Suprapubic skin (tissue), 4 donors: ENCODE results near the gene CACNG5. TPM values are rescaled to one million over a fixed set of nuclear protein-coding genes. Genes with fewer than 3 reads are reported as not detected.

Experiments used
- DNase-seq, 2 donors: peaks; one replicate each; pipeline ENCODE4 v3.0.0-alpha.2; 2019; ENCODE audit warnings: low spot score in 2 of 2
- H3K27ac ChIP-seq: fragments of 200-600 bp; sonication (generic); one replicate; pipeline ENCODE4 v1.5.1; 2019
- H3K27me3 ChIP-seq: fragments of 200-600 bp; sonication (generic); one replicate; pipeline ENCODE4 v1.5.1; 2019
- H3K36me3 ChIP-seq: fragments of 200-600 bp; sonication (generic); one replicate; pipeline ENCODE4 v1.5.1; 2019
- H3K4me1 ChIP-seq: fragments of 200-600 bp; sonication (generic); one replicate; pipeline ENCODE4 v1.5.1; 2019
- H3K4me3 ChIP-seq: fragments of 200-600 bp; sonication (generic); one replicate; pipeline ENCODE4 v1.5.1; 2019; ENCODE audit warnings: mild to moderate bottlenecking
- H3K9me3 ChIP-seq: fragments of 200-600 bp; sonication (generic); one replicate; pipeline ENCODE4 v1.5.1; 2019
- EP300 ChIP-seq: sonication (generic); formaldehyde crosslinking; IDR thresholded peaks from one replicate; pipeline ENCODE4 v1.6.1; 2017; ENCODE audit warnings: antibody characterized with exemption
- POLR2A ChIP-seq, 2 donors: fragments of 450-650 bp; IDR thresholded peaks; one replicate each; pipeline ENCODE4 v1.6.1; 2017; ENCODE audit warnings: antibody characterized with exemption in 2 of 2, mild to moderate bottlenecking in 2 of 2, moderate library complexity in 2 of 2
- POLR2AphosphoS5 ChIP-seq, 3 donors: sonication (generic); formaldehyde crosslinking; IDR thresholded peaks; one replicate each; pipeline ENCODE4 v1.6.1; 2017; ENCODE audit warnings: antibody characterized with exemption in 3 of 3
- WGBS: methylation state at CpG from one replicate; pipeline ENCODE4 v1.1.5; 2018; 5-methylcytosine and 5-hydroxymethylcytosine counted together
- total RNA-seq, 4 donors: library from RNA; depleted of rRNA; stranded (reverse); fragments of >200 nt; gene quantifications; one replicate each; pipeline ENCODE4 v1.1.0, GENCODE V29; 2016
- TF ChIP-seq, protein P1 (sequence below), 2 donors: fragments of 200-600 bp in 1 of 2; fragments of 450-650 bp in 1 of 2; sonication (generic) in 1 of 2; IDR thresholded peaks; one replicate each; pipeline ENCODE4 v1.5.1; 2016 to 2019; ENCODE audit warnings: antibody characterized with exemption in 2 of 2, mild to moderate bottlenecking in 1 of 2, moderate library complexity in 1 of 2

CACNG5 gene
- total RNA-seq, 4 donors from 2014 or later, result not detected

DNA sequence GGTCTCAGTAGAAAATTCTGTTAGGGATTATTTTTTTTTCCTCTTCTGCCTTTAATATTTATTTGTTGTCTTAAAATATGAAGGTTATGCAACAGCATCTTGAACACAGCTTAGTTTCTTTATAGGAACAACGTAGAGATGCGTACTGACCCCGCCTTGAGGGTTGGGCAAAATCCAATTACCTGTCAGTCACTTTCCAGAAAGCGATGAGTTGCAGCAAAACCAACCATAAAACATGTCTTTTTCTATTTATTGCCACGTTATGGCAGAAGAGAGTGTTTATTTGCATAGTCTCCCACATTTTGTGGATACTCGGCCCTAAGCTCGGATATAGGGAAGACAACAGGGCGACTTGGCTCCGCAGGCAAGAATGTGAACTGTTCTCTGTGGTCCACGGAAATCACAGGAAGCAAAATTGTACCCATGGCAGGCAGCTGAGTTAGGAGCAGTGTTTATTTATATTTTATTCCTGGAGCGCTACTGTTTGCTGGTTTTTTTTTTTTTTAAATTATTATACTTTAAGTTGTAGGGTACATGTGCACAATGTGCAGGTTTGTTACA lies 44.3 kb upstream of the CACNG5 start:
- H3K9me3 ChIP-seq, result no peaks in the 10 kb centered on the region
- no peaks in the 10 kb centered on the region for H3K27me3 ChIP-seq
- H3K36me3 ChIP-seq, result peaks cover 9% of the 10 kb centered on the region
- H3K4me1 ChIP-seq, result no peaks in the 10 kb centered on the region
- no peak overlapping the region for H3K4me3 ChIP-seq
- H3K27ac ChIP-seq, result no peak overlapping the region
- no peak for TF ChIP-seq EP300
- TF ChIP-seq, protein P1, sequence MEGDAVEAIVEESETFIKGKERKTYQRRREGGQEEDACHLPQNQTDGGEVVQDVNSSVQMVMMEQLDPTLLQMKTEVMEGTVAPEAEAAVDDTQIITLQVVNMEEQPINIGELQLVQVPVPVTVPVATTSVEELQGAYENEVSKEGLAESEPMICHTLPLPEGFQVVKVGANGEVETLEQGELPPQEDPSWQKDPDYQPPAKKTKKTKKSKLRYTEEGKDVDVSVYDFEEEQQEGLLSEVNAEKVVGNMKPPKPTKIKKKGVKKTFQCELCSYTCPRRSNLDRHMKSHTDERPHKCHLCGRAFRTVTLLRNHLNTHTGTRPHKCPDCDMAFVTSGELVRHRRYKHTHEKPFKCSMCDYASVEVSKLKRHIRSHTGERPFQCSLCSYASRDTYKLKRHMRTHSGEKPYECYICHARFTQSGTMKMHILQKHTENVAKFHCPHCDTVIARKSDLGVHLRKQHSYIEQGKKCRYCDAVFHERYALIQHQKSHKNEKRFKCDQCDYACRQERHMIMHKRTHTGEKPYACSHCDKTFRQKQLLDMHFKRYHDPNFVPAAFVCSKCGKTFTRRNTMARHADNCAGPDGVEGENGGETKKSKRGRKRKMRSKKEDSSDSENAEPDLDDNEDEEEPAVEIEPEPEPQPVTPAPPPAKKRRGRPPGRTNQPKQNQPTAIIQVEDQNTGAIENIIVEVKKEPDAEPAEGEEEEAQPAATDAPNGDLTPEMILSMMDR (IDR thresholded peaks at IDR 0.05), result no peak
- no peak for TF ChIP-seq POLR2A (IDR thresholded peaks at IDR 0.05)
- no peak for TF ChIP-seq POLR2AphosphoS5 (IDR thresholded peaks at IDR 0.05)
- WGBS, result 73% methylated on average over 11 of the region's 11 CpGs
- no peak for DNase-seq

GRCh38 chr17:66791347-66791746 lies 43.6 kb upstream of the CACNG5 start:
- TF ChIP-seq EP300 (no peak), POLR2AphosphoS5 (IDR thresholded peaks at IDR 0.05) (no peak), POLR2A (IDR thresholded peaks at IDR 0.05) (no peak)
- TF ChIP-seq, protein P1 (IDR thresholded peaks at IDR 0.05), result no peak
- Histone ChIP-seq H3K27ac (no peak overlapping the region), H3K27me3 (no peaks in the 10 kb centered on the region), H3K36me3 (peaks cover 9% of the 10 kb centered on the region), H3K4me1 (no peaks in the 10 kb centered on the region), H3K9me3 (no peaks in the 10 kb centered on the region), H3K4me3 (no peak overlapping the region)
- WGBS, result 62% methylated on average over 15 of the region's 15 CpGs
- DNase-seq, result no peak

DNA sequence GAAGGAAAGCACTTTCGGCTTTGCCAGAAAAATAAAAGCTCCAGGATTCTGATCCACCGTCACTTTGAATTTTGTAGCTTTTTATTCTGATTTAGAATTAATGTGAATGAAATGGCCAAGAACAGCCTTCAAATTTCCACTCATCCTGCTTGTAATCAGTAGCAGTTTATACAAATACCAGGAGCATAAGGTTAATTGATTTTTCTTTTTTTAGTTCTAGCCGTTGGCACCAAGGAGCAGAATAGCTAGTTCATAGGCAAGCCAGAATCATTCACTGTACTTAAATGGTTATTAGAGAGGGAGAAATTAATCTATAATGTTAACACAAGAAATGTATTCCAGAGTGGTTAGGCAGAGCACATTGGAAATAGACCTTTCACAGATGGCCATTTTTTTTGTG lies 41.1 kb upstream of the CACNG5 start:
- Histone ChIP-seq H3K4me1 (no peaks in the 10 kb centered on the region), H3K36me3 (peaks cover 7% of the 10 kb centered on the region), H3K4me3 (no peak overlapping the region), H3K9me3 (no peaks in the 10 kb centered on the region), H3K27me3 (no peaks in the 10 kb centered on the region), H3K27ac (no peak overlapping the region)
- WGBS, result 92% methylated on average over 3 of the region's 3 CpGs
- DNase-seq, result no peak
- no peak for TF ChIP-seq POLR2AphosphoS5 (IDR thresholded peaks at IDR 0.05)

DNA sequence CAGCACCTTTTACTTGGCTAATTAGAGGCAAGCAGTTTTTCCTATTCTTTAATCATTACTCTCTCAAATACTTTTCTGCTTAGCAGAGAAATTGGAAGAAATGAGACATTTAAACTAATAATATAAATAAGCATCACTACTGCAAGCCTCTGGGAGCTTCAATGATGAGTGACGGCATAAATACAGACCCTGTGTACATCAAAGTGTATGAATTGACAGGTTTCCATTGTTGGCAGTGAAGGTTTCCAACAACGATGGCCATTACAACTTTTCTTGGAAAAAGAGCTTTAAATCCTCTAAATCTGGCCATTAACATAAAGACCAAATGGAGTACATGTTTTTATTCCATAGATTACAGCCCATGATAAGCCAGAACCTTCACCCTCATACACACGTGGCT lies 39.4 kb upstream of the CACNG5 start:
- Histone ChIP-seq H3K4me1 (no peaks in the 10 kb centered on the region), H3K27me3 (no peaks in the 10 kb centered on the region), H3K9me3 (no peaks in the 10 kb centered on the region), H3K36me3 (no peaks in the 10 kb centered on the region), H3K27ac (no peak overlapping the region), H3K4me3 (no peak overlapping the region)
- DNase-seq, result no peak
- WGBS, result 90% methylated on average over 3 of the region's 3 CpGs
- TF ChIP-seq POLR2AphosphoS5 (IDR thresholded peaks at IDR 0.05), result no peak
- TF ChIP-seq POLR2A (IDR thresholded peaks at IDR 0.05), result no peak
- TF ChIP-seq EP300, result no peak
- TF ChIP-seq, protein P1 (IDR thresholded peaks at IDR 0.05), result no peak

GRCh38 chr17:66799849-66800537 lies 34.9 kb upstream of the CACNG5 start:
- H3K36me3 ChIP-seq, result no peaks in the 10 kb centered on the region

More at GRCh38 chr17:66799849-66800537, 34.9 kb upstream of the CACNG5 start:
- H3K4me1 ChIP-seq, result no peaks in the 10 kb centered on the region
- TF ChIP-seq, protein P1 (IDR thresholded peaks at IDR 0.05), result no peak
- TF ChIP-seq POLR2A (IDR thresholded peaks at IDR 0.05) (no peak), EP300 (no peak), POLR2AphosphoS5 (IDR thresholded peaks at IDR 0.05) (no peak)
- no peaks in the 10 kb centered on the region for H3K27me3 ChIP-seq
- H3K4me3 ChIP-seq, result no peak overlapping the region
- no peak overlapping the region for H3K27ac ChIP-seq
- no peaks in the 10 kb centered on the region for H3K9me3 ChIP-seq
- 77% methylated on average over 10 of the region's 10 CpGs for WGBS
- DNase-seq, result no peak
